HAP-1 (cell line): ENCODE results near the gene ENTPD2.
A peak's percentile ranks its signal among the peaks of the same experiment; 100 is the strongest.

Experiments
- DNase-seq, 2 experiments: peaks; one replicate each; pipeline ENCODE4 v3.0.0-alpha.2; 2016 to 2020; ENCODE audit warnings: low spot score in 2 of 2
- H3K27me3 ChIP-seq: fragments of 250-450 bp; sonication (Bioruptor Pico); 2 replicates; pipeline ENCODE4 v1.5.1; 2020; ENCODE audit warnings: low read depth, mild to moderate bottlenecking, moderate library complexity
- H3K36me3 ChIP-seq: fragments of 250-450 bp; sonication (Bioruptor Pico); replicated peaks from 2 replicates; pipeline ENCODE4 v1.5.1; 2020; ENCODE audit warnings: mild to moderate bottlenecking
- H3K4me1 ChIP-seq: fragments of 250-450 bp; sonication (Bioruptor Pico); 2 replicates; pipeline ENCODE4 v1.5.1; 2020; ENCODE audit warnings: mild to moderate bottlenecking
- H3K4me3 ChIP-seq: fragments of 250-450 bp; sonication (Bioruptor Pico); 2 replicates; pipeline ENCODE4 v1.5.1; 2020; ENCODE audit warnings: mild to moderate bottlenecking, moderate library complexity
- H3K9me3 ChIP-seq: fragments of 250-450 bp; sonication (Bioruptor Pico); 2 replicates; pipeline ENCODE4 v1.5.1; 2020; ENCODE audit warnings: mild to moderate bottlenecking, moderate library complexity
- in situ Hi-C: fragments of 300-500 bp; cut with MboI; formaldehyde crosslinking; loops from 3 replicates; pipeline ENCODE4 v1.14.3; 2020; ENCODE audit warnings: low sequenced_read_pairs, inconsistent platforms, mixed read lengths

The ENTPD2 gene

GRCh38 chr9:137021979-137022661 is 31.7 kb downstream of the ENTPD2 start:
- peaks cover 6% of the 10 kb centered on the region for H3K36me3 ChIP-seq
- in situ Hi-C loops, result no loop called here
- H3K27me3 ChIP-seq, result no peaks in the 10 kb centered on the region
- H3K9me3 ChIP-seq, result no peaks in the 10 kb centered on the region
- no peak overlapping the region for H3K4me3 ChIP-seq
- no peaks in the 10 kb centered on the region for H3K4me1 ChIP-seq
- DNase-seq, result peak; percentile 30 to 91

GRCh38 chr9:137021568-137021978 is 32.3 kb downstream of the ENTPD2 start:
- H3K4me1 ChIP-seq, result no peaks in the 10 kb centered on the region
- in situ Hi-C loops, result no loop called here
- no peak overlapping the region for H3K4me3 ChIP-seq
- DNase-seq, result no peak
- H3K27me3 ChIP-seq, result no peaks in the 10 kb centered on the region
- peaks cover 12% of the 10 kb centered on the region for H3K36me3 ChIP-seq
- no peaks in the 10 kb centered on the region for H3K9me3 ChIP-seq

DNA sequence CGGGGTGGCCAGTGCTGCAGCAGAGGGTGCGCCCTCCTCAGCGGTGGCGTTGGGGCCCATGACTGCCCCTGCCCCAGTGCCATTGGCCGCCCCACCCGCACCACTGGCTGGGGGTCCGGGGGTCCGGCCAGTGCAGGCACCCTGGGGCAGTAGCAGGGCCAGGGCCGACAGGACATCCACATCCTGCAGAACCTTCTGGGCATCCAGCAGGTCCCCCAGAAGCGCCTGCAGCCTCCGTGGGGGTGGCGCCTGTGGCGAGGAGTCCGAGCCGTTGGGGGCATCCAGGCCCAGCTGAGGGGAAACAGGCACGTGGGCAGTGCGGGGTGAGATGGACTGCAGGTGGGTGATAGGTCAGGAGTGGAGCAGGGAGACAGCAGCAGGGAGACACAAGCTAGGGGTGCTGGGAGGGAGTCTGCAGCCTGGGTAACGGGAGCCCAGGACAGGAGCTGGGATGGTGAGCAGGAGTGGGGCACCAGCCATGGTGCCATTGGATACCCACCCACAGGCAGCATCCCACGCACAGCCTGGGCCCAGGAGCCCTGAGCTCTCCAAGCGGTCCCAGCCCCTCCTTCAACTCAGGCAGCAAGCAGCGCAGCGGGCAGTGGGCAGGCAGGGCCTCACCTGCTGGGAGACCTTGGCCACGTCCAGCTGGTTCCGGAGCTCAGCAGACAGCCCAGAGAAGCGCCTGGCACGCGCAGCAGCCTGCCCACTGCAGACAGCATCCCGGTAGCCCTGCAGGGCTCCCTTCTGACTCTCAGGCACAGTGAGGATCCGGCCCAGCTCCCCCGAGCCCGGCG is 32.9 kb downstream of the ENTPD2 start:
- Histone ChIP-seq H3K9me3 (no peaks in the 10 kb centered on the region), H3K36me3 (peaks cover 18% of the 10 kb centered on the region), H3K4me1 (no peaks in the 10 kb centered on the region), H3K4me3 (no peak overlapping the region), H3K27me3 (no peaks in the 10 kb centered on the region)
- in situ Hi-C loops, result no loop called here
- DNase-seq, result no peak

- Histone ChIP-seq H3K27me3 (no peaks in the 10 kb centered on the region), H3K4me1 (no peaks in the 10 kb centered on the region), H3K4me3 (no peak overlapping the region), H3K36me3 (peaks cover 23% of the 10 kb centered on the region), H3K9me3 (no peaks in the 10 kb centered on the region)
- no peak for DNase-seq
- in situ Hi-C loops, result no loop called here
These were observed 33.8 kb downstream of the ENTPD2 start for GRCh38 chr9:137019891-137020683.

DNA sequence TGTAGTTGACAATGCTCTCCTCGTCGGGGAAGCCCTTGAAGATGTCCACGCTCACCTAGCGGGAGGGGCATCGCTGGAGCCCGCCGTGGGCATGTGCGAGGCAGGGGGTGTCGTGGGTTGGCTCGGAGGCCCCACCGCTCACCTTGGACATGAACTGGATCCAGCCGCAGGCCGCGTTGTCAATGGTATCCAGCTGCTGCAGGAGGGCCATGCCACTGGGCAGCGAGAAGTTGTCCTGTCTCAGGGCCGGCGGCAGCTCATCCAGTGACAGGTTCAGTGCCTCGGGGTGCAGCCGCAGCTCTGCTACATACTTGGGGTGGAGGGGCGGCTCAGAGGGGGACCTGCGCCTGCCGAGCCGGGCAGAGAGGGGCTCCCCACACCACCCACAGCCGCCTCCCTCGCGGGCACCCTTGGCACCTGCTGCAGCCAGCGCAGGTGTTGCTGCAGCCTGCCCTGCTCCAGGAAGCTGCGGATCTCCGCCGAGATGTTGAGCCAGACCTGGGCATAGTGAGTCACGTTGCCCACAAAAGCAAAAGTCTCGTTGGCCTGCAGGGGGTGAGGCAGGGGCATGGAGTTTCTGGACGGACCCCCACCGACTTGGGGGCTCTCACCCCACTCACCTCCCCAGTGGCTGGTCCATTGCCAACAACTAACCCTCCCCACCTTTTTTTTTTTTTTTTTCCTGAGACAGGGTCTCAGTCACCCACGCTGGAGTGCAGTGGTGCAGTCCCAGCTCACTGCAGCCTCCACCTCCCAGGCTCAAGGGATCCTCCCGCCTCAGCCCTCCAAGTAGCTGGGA is 34.9 kb downstream of the ENTPD2 start:
- DNase-seq, result no peak
- Histone ChIP-seq H3K4me3 (no peak overlapping the region), H3K27me3 (no peaks in the 10 kb centered on the region), H3K4me1 (no peaks in the 10 kb centered on the region), H3K36me3 (peaks cover 26% of the 10 kb centered on the region), H3K9me3 (no peaks in the 10 kb centered on the region)
- in situ Hi-C loops, result no loop called here

DNA sequence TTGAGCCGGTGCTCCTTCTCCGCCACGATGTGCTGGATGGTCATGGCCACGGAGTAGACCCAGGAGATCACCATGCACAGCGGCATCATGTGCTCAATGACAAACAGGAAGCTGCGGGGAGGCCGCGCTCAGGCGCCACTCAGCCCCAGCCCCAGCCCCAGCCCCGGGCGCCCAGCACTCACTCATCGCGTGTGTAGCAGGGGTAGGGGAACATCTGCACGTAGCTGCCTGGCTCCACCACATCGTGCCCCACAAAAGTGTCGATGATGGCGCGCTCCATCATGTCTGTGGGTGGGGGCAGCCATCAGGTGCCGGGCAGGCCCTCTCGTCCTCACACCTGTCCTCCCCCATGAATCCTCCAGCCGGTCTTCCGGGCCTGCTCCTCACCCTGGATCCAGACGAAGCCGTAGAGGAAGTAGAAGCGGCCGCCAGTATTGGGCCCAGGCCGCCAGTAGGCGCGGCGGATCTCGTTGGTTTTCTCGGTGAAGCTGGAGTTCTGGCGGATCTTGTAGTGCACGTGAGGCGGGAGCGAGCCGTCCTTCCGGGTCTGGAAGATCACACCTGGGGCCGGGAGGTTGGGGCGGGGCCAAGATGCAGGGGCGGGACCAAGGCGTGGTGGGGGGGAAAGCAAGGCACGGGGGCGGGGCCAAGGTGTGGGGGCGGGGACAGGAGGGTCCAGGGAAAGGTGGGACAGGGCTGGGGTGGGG is 35.9 kb downstream of the ENTPD2 start:
- H3K9me3 ChIP-seq, result no peaks in the 10 kb centered on the region
- H3K27me3 ChIP-seq, result no peaks in the 10 kb centered on the region
- no peak for DNase-seq
- H3K36me3 ChIP-seq, result peaks cover 26% of the 10 kb centered on the region
- H3K4me1 ChIP-seq, result no peaks in the 10 kb centered on the region
- in situ Hi-C loops, result no loop called here
- H3K4me3 ChIP-seq, result no peak overlapping the region

- in situ Hi-C loops, result no loop called here
- Histone ChIP-seq H3K4me3 (no peak overlapping the region), H3K36me3 (peaks cover 21% of the 10 kb centered on the region), H3K27me3 (no peaks in the 10 kb centered on the region), H3K9me3 (no peaks in the 10 kb centered on the region), H3K4me1 (no peaks in the 10 kb centered on the region)
- no peak for DNase-seq
These were observed 36.8 kb downstream of the ENTPD2 start for GRCh38 chr9:137017071-137017470.

DNA sequence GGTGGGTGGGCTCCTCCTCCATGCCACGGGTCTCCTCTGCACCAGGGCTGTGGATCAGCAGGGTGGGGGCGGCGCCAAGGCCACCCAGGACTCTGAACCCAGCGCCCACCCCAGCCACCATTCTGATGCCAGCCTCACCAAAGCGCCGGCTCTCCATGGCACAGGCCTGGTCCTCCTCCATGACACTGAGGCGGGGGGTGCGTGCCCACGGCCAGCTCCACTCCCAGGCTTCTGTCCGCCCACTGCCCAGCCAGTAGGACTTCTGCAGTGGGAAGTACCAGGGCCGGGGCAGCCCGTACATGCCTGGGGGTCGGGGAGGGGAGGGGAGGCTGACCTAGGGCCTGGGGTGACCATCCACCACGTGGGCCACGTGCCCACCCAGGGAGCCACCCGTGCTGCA is 37.4 kb downstream of the ENTPD2 start:
- in situ Hi-C loops, result no loop called here
- no peak for DNase-seq

DNA sequence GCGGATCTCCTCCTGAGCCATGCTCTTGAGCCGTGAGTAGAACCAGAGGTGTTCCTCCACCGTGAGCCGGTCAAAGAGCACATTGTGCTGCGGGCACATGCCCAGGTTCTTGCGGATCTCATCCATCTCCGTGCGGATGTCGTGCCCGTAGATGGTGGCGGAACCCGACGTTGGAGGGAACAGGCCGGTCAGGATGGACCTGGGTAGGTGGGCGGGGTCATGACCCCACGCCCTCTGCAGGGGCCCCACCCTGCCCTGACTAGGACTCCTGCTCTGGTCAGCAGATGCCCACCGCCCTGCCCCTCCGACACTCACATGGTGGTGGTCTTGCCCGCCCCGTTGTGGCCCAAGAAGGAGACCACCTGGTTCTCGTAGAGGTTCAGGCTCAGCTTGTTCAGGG is 37.9 kb downstream of the ENTPD2 start:
- no peaks in the 10 kb centered on the region for H3K9me3 ChIP-seq
- in situ Hi-C loops, result no loop called here
- no peak for DNase-seq

More for the DNA sequence above, 37.4 kb downstream of the ENTPD2 start:
- no peak overlapping the region for H3K4me3 ChIP-seq
- no peaks in the 10 kb centered on the region for H3K9me3 ChIP-seq
- H3K36me3 ChIP-seq, result peaks cover 21% of the 10 kb centered on the region
- no peaks in the 10 kb centered on the region for H3K27me3 ChIP-seq
- H3K4me1 ChIP-seq, result no peaks in the 10 kb centered on the region

GRCh38 chr9:137015540-137015930 is 38.3 kb downstream of the ENTPD2 start:
- Histone ChIP-seq H3K27me3 (no peaks in the 10 kb centered on the region), H3K9me3 (no peaks in the 10 kb centered on the region), H3K36me3 (peaks cover 21% of the 10 kb centered on the region), H3K4me3 (no peak overlapping the region), H3K4me1 (no peaks in the 10 kb centered on the region)
- DNase-seq, result no peak
- in situ Hi-C loops, result no loop called here

More for the DNA sequence above, 37.9 kb downstream of the ENTPD2 start:
- peaks cover 21% of the 10 kb centered on the region for H3K36me3 ChIP-seq
- no peak overlapping the region for H3K4me3 ChIP-seq
- no peaks in the 10 kb centered on the region for H3K27me3 ChIP-seq
- H3K4me1 ChIP-seq, result no peaks in the 10 kb centered on the region

GRCh38 chr9:137014776-137015539 is 38.9 kb downstream of the ENTPD2 start:
- Histone ChIP-seq H3K4me1 (no peaks in the 10 kb centered on the region), H3K27me3 (no peaks in the 10 kb centered on the region), H3K4me3 (no peak overlapping the region), H3K36me3 (peaks cover 21% of the 10 kb centered on the region), H3K9me3 (no peaks in the 10 kb centered on the region)
- no peak for DNase-seq
- in situ Hi-C loops, result no loop called here

DNA sequence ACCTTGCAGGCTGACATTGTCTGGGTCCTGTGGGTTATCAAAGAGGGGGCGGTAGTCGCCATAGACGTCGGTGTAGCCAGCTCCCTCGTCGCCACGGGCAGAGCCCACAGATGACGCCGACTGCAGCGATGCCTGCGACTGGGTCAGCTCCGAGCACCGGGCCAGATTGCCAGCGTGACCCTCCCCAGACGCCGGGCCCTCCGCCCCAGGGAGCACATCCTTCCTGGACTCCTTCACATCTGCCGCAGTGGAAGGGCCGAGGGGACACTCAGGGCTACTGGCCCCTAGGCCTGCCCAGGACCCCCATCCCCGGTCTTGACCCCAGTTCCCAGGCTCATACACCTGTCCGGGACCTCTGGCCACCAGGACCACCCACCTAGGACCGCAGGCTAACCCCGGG is 39.7 kb downstream of the ENTPD2 start:
- in situ Hi-C loops, result no loop called here
- Histone ChIP-seq H3K4me1 (no peaks in the 10 kb centered on the region), H3K27me3 (no peaks in the 10 kb centered on the region), H3K36me3 (peaks cover 21% of the 10 kb centered on the region), H3K4me3 (no peak overlapping the region), H3K9me3 (no peaks in the 10 kb centered on the region)
- DNase-seq, result no peak
